Activated CD8-positive, alpha-beta memory T cell treated with anti-CD3 and anti-CD28 coated beads, Interleukin-2, amount 50 U/mL, for 1 hour (primary cell): ENCODE data around the gene ST6GALNAC3.
"Not testable (repeated sequence)": the region's sequence is repeated elsewhere in the genome, so short reads cannot be mapped to it uniquely, and the experiment has no call there.

ENCODE experiments used
- DNase-seq: peaks from one replicate; pipeline ENCODE4 v3.0.0-alpha.2; 2020; ENCODE audit errors: extremely low read depth

The ST6GALNAC3 gene

GRCh38 chr1:76639181-76639580 lies 564.6 kb downstream of the ST6GALNAC3 start:
- DNase-seq: no peak

- no peak for DNase-seq
Observed at GRCh38 chr1:76640092-76640491, 565.5 kb downstream of the ST6GALNAC3 start.

GRCh38 chr1:76640723-76641122 lies 566.2 kb downstream of the ST6GALNAC3 start:
- DNase-seq: no peak

GRCh38 chr1:76644139-76644538 lies 569.6 kb downstream of the ST6GALNAC3 start:
- DNase-seq: no peak

GRCh38 chr1:76652860-76653259 lies 578.3 kb downstream of the ST6GALNAC3 start:
- DNase-seq: not testable (repeated sequence)

GRCh38 chr1:76657623-76658022 lies 583.1 kb downstream of the ST6GALNAC3 start:
- no peak for DNase-seq

- no peak for DNase-seq
Observed at GRCh38 chr1:76659171-76659940, 584.8 kb downstream of the ST6GALNAC3 start.

GRCh38 chr1:76661531-76661930 lies 587.0 kb downstream of the ST6GALNAC3 start:
- no peak for DNase-seq

GRCh38 chr1:76666499-76666898 lies 592.0 kb downstream of the ST6GALNAC3 start:
- DNase-seq: no peak

- no peak for DNase-seq
Observed at GRCh38 chr1:76668046-76668445, 593.5 kb downstream of the ST6GALNAC3 start.

GRCh38 chr1:76669131-76669530 lies 594.6 kb downstream of the ST6GALNAC3 start:
- no peak for DNase-seq

GRCh38 chr1:76669624-76670315 lies 595.2 kb downstream of the ST6GALNAC3 start:
- no peak for DNase-seq

- no peak for DNase-seq
Observed at GRCh38 chr1:76674689-76675210, 600.2 kb downstream of the ST6GALNAC3 start.

- DNase-seq: no peak
Observed at GRCh38 chr1:76677416-76678405, 603.2 kb downstream of the ST6GALNAC3 start.

GRCh38 chr1:76679534-76680152 lies 605.1 kb downstream of the ST6GALNAC3 start:
- no peak for DNase-seq

GRCh38 chr1:76680651-76681050 lies 606.1 kb downstream of the ST6GALNAC3 start:
- DNase-seq: no peak

GRCh38 chr1:76682138-76682537 lies 607.6 kb downstream of the ST6GALNAC3 start:
- DNase-seq: no peak
